Natural killer cell treated with Interleukin-12 subunit alpha and Interleukin-12 subunit beta and Interleukin-15 and Interleukin-18, amount 100 ng/mL, for 72 hours (primary cell): ENCODE measurements around the gene TRANK1. TPM values are rescaled to one million over a fixed set of nuclear protein-coding genes. Genes with fewer than 3 reads are reported as not detected.
A peak's percentile ranks its signal among the peaks of the same experiment; 100 is the strongest.
"Not testable (repeated sequence)": the region's sequence is repeated elsewhere in the genome, so short reads cannot be mapped to it uniquely, and the experiment has no call there.

Source experiments
- ATAC-seq, 2 donors: fragments of 150-1000 bp; cut with Tn5 transposase in 1 of 2; sonication (Bioruptor Pico), chemical (Tn5 transposase) in 1 of 2; 2 replicates each; pipeline ENCODE4 v1.10.0; 2021
- DNase-seq: peaks from one replicate; pipeline ENCODE4 v3.0.0; 2022; ENCODE audit warnings: low spot score
- H3K27ac Mint-ChIP-seq, 2 donors: 1 replicate in 1 of 2; 2 replicates in 1 of 2; pipeline ENCODE4 v1.8.0; 2022; ENCODE audit warnings: mixed read lengths in 2 of 2, mild to moderate bottlenecking in 1 of 2, moderate library complexity in 1 of 2
- H3K27me3 Mint-ChIP-seq, 2 donors: 1 replicate in 1 of 2; 2 replicates in 1 of 2; pipeline ENCODE4 v1.8.0; 2022; ENCODE audit warnings: mixed read lengths in 2 of 2
- H3K36me3 Mint-ChIP-seq: one replicate; pipeline ENCODE4 v1.8.0; 2022; ENCODE audit warnings: mixed read lengths
- H3K4me1 Mint-ChIP-seq, 2 donors: 1 replicate in 1 of 2; 2 replicates in 1 of 2; pipeline ENCODE4 v1.8.0; 2022; ENCODE audit warnings: low read depth in 2 of 2, mixed read lengths in 2 of 2, mild to moderate bottlenecking in 1 of 2
- H3K4me3 Mint-ChIP-seq: one replicate; pipeline ENCODE4 v1.8.0; 2022; ENCODE audit warnings: mixed read lengths
- H3K9me3 Mint-ChIP-seq: 2 replicates; pipeline ENCODE4 v1.8.0; 2022; ENCODE audit warnings: mixed read lengths
- total RNA-seq, 2 donors: library from RNA; stranded (reverse); gene quantifications; one replicate each; pipeline ENCODE4 v1.2.3, GENCODE V29; 2022

Gene TRANK1
- total RNA-seq, 2 donors from 2014 or later = 10.0 to 11.5 TPM

DNA sequence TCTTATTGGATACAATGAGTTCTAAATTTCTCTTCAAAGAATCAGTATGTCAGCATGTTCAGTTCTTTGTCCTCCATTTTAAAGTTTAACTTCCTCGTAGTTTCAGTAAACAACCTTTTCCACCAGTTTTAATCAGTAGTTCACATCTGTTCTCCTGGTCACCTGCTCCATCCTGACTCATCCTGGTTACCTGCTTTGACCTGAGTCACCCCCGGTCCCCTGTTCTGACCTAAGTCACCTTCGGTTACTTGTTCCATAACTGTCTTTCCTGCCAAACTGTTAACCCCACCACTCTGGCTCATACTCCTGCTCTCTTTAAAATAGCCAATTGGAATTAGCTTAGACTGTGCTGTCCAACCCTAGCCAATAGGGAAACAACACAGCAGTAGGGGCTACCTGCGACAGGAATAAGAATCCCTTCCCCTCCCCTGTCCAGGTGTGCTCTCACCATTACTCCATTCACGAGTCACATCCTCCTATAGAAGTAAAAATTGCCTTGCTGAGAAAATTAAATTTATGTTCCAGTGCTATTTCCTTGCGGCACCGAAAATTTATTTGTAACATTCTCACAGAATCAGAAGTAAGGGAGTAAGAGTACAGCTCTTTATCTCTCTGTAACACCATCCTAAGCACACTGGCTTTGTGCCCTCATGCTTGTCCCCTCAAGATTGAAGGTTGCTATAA, 23.8 kb downstream of the TRANK1 start:
- ATAC-seq (no peak), DNase-seq (no peak)
- Mint-ChIP-seq H3K4me3 (no peak overlapping the region), H3K9me3 (peaks cover 6% of the 10 kb centered on the region), H3K27me3 (no peaks in the 10 kb centered on the region), H3K27ac (no peak overlapping the region), H3K36me3 (peaks cover 17% of the 10 kb centered on the region), H3K4me1 (peaks cover 16 to 26% of the 10 kb centered on the region in 2 donors)

DNA sequence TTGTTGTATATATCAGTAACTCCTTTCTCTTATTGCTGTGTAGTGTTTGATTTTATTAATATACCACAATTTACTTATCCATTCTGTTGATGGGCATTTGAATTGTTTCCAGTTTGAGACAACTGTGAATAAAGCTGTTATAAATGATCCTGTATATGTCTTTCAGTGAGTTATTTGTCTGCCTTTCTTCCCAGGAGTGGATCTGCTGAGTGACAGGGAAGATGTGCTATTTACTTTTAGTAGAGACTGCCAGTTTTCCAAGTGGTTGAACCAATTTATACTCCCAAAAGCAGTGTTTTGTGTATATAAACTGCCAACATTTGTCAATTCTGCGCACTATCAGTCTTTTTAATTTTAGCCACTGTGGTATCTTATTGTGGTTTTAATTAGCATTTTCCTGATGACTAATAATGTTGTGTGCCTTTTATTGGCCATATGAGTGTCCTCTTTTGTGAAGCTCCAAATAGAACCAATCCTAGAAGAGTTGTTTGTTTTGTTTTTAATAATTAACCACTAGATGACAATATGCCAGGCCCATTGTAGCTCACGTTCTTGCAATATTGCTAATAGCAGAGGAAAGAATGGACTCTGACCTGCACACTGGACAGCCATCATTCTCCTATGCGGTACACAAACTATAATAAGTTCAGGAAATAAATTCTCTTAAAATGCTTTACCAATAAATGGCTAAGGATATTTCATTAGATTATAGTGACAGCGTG, 25.3 kb downstream of the TRANK1 start:
- Mint-ChIP-seq H3K4me1 (peaks cover 16 to 26% of the 10 kb centered on the region in 2 donors), H3K9me3 (peaks cover 6% of the 10 kb centered on the region), H3K27me3 (no peaks in the 10 kb centered on the region), H3K36me3 (peaks cover 17% of the 10 kb centered on the region), H3K4me3 (no peak overlapping the region), H3K27ac (peak overlapping the region in 1 of 2 donors; percentile 5)
- DNase-seq (no peak), ATAC-seq (no peak)

DNA sequence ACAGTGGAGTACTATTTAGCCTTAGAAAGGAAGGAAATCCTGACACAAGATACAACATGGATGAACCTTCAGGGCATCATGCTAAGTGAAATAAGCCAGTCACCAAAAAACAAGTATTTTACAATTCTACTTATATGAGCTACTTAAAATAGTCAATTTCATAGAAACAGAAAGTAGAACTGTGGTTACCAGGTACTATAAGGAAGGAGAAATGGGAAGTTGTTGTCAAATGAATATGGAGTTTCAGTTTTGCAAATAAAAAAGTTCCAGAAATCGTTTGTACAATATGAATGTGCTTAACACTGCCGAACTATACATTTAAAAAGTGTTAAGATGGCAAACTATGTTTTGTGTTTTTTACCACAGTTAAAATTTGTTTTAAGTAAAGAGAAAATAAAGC, 26.8 kb downstream of the TRANK1 start:
- H3K27me3 Mint-ChIP-seq = no peaks in the 10 kb centered on the region
- H3K9me3 Mint-ChIP-seq = peaks cover 6% of the 10 kb centered on the region
- peaks cover 17% of the 10 kb centered on the region for H3K36me3 Mint-ChIP-seq
- DNase-seq (no peak), ATAC-seq (peak; percentile 24 to 67)
- peaks cover 25 to 31% of the 10 kb centered on the region in 2 donors for H3K4me1 Mint-ChIP-seq
- peak overlapping the region; percentile 67 for H3K4me3 Mint-ChIP-seq
- H3K27ac Mint-ChIP-seq = peak overlapping the region; percentile 61 to 87

DNA sequence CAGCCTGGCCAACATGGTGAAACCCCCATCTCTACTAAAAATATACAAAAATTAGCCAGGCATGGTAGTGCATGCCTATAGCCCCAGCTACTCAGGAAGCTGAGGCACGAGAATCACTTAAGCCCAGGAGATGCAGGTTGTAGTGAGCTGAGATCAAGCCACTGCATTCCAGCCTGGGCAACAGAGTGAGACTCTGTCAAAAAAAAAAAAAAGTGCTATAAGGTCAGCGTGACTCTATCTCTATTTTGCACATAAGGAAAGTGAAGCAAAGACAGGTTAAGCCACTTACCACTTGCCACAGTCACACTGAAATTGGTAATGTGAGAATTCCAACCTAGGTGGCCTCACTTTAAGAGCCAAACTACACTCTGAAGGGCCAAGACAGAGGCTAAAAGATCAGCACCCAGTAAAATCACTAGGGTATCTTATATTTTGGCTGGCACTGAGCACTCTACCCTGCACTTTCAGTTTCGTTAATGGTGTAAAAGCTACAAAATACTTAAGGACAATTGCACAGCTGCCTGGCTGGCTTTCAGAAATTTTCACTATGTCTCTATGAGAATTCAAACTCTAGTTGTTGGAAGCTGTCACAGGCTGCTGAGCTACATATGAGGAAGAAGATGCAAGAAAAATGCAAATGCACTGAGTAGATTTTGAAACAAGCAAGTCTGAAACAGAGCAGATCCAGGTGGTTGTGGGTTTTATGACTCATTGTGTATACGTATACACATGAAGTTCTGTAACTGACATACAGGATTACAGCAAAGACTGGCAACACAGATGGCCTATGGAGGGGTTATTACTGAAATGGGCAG, 32.7 kb downstream of the TRANK1 start:
- no peaks in the 10 kb centered on the region for H3K9me3 Mint-ChIP-seq
- H3K4me3 Mint-ChIP-seq = peak overlapping the region; percentile 35
- DNase-seq (peak; percentile 65), ATAC-seq (peak; percentile 88 to 89)
- no peaks in the 10 kb centered on the region for H3K36me3 Mint-ChIP-seq
- H3K4me1 Mint-ChIP-seq = peaks cover 33 to 41% of the 10 kb centered on the region in 2 donors
- H3K27ac Mint-ChIP-seq = peak overlapping the region; percentile 67 to 84
- H3K27me3 Mint-ChIP-seq = no peaks in the 10 kb centered on the region

DNA sequence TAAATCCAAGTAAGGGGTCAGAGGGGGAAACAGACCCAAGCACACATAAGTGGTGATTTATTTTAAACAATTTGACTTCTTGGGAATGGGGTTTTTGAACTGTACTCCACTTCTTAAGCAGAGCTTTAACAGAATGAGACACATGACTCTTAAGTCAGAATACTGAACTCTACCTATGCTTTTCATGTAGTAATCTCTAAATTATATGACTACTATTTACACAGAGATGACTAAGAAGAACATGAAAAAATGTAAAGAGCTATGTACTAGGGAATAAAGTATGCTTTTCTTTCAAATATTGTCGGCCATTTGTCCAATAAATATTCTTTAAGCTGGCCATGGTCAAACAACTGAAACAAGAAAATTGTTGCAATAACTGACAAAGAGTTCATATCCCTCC, 35.2 kb downstream of the TRANK1 start:
- H3K27ac Mint-ChIP-seq = peak overlapping the region; percentile 83 to 91
- no peaks in the 10 kb centered on the region for H3K27me3 Mint-ChIP-seq
- peak overlapping the region; percentile 88 for H3K4me3 Mint-ChIP-seq
- no peaks in the 10 kb centered on the region for H3K9me3 Mint-ChIP-seq
- H3K4me1 Mint-ChIP-seq = peaks cover 47 to 55% of the 10 kb centered on the region in 2 donors
- no peaks in the 10 kb centered on the region for H3K36me3 Mint-ChIP-seq
- no peak for ATAC-seq
- DNase-seq = no peak

DNA sequence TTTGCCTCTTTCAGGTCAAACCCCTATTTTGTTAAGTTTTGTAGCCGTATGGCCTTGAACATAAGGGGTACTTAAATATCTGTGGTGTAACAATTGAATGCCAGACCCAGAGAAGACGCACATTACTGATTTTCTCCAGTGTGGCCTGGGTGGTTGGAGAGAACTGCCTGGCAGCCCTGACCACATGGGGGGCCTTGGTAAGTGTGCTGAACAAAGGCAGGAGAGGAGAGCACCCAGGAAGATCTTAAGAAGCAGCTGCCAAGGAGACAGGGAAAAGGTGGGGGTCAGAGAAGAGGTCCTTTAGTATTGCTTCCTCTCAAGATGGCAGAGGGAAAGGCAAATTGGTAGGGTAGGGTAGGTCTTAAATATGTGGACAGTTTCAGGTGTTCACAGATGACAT, 35.7 kb downstream of the TRANK1 start:
- DNase-seq (no peak), ATAC-seq (no peak)
- Mint-ChIP-seq H3K36me3 (no peaks in the 10 kb centered on the region), H3K27me3 (no peaks in the 10 kb centered on the region), H3K4me3 (peak overlapping the region; percentile 88), H3K9me3 (no peaks in the 10 kb centered on the region), H3K4me1 (peaks cover 47 to 55% of the 10 kb centered on the region in 2 donors), H3K27ac (peak overlapping the region; percentile 83 to 91)

DNA sequence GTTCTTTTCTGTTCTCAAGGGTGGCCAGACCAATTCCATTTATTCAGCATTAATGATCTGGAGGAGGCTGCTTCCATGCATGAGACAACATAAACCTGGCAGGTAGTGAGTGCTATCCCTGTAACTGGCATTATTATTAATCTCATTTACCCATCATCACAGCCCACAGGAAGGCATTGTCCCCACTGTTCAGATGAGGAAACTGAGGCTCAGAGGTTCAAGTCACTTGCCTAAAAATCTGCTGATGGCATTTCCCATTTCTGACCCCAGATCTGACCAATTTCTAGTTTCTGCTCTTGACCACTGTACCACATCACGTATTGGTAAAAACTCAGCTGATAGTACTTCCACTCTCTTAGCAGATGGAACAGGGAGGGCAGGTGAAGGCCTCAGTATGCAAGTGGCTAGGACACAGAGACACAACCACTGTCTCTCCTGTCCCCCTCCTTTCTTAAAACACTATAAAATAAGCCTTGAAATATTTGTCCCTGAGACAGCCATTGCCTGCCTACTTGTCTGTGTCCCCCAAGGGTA, 36.1 kb downstream of the TRANK1 start:
- ATAC-seq = no peak
- Mint-ChIP-seq H3K4me3 (peak overlapping the region; percentile 88), H3K36me3 (no peaks in the 10 kb centered on the region), H3K27me3 (no peaks in the 10 kb centered on the region), H3K27ac (peak overlapping the region; percentile 83 to 91), H3K4me1 (peaks cover 45 to 52% of the 10 kb centered on the region in 2 donors), H3K9me3 (no peaks in the 10 kb centered on the region)
- no peak for DNase-seq

DNA sequence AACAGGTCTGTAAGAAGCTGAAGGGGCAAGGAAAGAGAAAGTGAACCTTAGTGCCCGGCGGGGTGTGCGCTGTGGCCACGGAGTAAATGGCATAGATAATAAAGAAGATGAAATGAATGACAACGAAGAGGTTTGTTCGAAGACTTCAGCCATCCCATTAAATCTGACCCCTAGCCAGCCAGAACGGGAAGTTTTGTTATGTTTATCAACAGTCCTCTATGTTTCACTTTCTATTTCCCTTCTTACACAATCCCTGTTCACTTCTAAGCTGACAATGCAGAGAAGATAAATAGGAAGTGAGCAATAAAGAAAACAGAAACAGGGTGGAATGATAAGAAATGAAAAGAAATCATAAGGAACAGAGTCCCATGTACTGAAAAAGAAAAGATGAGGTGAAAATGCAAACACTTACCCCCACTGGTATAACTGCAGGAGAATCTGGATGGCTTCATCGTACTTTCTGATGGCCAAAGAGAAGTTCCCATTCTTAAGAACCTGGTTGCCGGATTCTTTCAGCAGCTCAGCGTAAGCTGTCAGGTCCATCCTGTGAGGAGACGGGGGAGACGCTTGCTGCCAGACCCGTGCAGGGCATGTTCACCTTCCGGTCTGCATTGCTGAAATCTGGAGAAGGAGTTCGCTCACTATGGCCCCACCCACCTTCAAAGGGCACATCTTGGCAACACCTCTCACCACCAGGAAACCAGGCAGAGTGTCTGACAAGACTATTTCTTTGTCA, 36.8 kb downstream of the TRANK1 start:
- H3K4me1 Mint-ChIP-seq = peaks cover 45 to 52% of the 10 kb centered on the region in 2 donors
- H3K4me3 Mint-ChIP-seq = peak overlapping the region; percentile 88
- H3K36me3 Mint-ChIP-seq = no peaks in the 10 kb centered on the region
- peak; percentile 85 for DNase-seq
- peak overlapping the region; percentile 83 to 91 for H3K27ac Mint-ChIP-seq
- no peaks in the 10 kb centered on the region for H3K9me3 Mint-ChIP-seq
- no peaks in the 10 kb centered on the region for H3K27me3 Mint-ChIP-seq
- peak; percentile 71 for ATAC-seq

DNA sequence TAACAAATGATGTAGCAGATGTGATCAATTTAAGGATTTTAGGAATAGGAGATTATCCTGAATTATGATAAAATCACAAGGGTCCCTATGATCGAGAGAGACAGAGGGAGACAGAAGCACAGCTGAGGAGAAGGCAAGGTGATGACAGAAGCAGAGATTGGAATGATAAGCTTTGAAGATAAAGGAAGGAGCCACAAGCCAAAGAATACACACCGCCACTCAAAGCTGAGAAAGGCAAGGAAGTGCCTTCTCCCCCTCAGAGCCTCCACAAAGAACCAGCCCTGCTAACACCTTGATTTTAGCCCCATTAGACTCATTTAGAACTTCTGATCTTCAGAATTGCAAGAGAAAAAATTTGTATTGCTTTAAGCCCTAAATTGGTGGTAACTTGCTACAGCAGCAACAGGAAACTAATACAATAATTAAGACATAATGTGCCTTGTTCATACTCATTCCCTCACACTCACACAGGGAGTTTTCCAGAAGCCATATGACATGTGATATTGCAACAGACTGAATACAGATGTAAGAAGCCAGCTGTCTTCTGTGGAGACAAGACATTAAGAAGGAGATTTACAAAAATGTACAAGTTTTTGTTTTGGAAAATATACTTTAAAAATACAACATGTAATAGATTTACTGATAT, 38.2 kb downstream of the TRANK1 start:
- ATAC-seq (no peak), DNase-seq (no peak)
- H3K4me3 Mint-ChIP-seq = peak overlapping the region; percentile 72
- H3K27me3 Mint-ChIP-seq = no peaks in the 10 kb centered on the region
- H3K36me3 Mint-ChIP-seq = no peaks in the 10 kb centered on the region
- no peaks in the 10 kb centered on the region for H3K9me3 Mint-ChIP-seq
- H3K4me1 Mint-ChIP-seq = peaks cover 46 to 55% of the 10 kb centered on the region in 2 donors
- peak overlapping the region; percentile 74 to 91 for H3K27ac Mint-ChIP-seq

DNA sequence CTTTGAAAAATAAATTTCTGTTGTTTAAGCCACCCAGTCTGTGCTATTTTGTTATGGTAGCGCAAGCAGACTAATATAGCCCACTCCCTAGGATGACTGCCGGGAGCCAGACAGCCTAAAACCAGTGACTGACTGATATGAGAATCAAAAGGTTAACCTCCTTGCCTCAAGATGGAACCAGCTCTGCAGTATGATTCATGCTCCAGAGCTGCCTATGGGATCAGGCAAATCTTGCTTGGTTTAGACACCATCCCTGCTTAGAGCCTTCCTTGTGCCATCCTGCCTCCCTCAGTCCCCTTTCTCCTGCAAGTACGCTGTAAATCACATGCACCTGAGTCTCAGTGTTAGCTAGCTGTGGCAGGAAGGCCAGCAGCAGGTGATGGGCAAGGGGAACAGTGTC, 39.3 kb downstream of the TRANK1 start:
- Mint-ChIP-seq H3K36me3 (no peaks in the 10 kb centered on the region), H3K4me1 (peaks cover 52 to 65% of the 10 kb centered on the region in 2 donors), H3K27ac (peak overlapping the region; percentile 74 to 91), H3K9me3 (no peaks in the 10 kb centered on the region), H3K27me3 (no peaks in the 10 kb centered on the region), H3K4me3 (peak overlapping the region; percentile 72)
- ATAC-seq (no peak), DNase-seq (no peak)

DNA sequence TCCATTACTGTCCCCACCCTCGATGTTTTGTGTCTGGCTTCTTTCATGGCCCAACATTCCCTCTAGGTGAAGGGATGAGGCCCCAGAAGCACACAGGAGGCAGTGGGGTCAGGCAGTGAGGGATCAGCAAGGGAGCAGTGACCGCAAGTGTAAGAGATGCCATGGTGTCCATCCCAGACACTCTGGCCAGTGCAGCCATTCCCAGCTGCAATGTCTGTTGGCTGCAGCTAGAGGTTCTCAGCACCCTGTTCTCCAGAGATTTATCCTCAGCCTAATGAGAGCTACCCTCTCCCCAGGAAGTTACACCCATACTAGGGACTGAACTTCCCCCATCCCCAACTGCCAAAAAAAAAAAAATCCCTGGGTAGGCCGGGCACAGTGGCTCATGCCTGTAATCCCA, 40.2 kb downstream of the TRANK1 start:
- ATAC-seq = no peak

DNA sequence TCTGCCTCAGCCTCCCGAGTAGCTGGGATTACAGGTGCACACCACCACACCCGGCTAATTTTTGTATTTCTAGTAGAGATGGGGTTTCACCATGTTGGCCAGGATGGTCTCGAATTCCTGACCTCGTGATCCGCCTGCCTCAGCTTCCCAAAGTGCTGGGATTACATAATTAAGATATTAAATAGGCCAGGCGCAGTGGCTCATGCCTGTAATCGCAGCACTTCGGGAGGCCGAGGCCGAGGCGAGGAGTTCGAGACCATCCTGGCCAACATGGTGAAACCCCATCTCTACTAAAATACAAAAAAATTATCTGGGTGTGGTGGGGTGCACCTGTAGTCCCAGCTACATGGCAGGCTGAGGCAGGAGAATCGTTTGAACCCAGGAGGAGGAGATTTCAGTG, 40.8 kb downstream of the TRANK1 start:
- not testable (repeated sequence) for H3K27me3 Mint-ChIP-seq, H3K36me3 Mint-ChIP-seq, H3K9me3 Mint-ChIP-seq, ATAC-seq, DNase-seq, H3K27ac Mint-ChIP-seq, H3K4me3 Mint-ChIP-seq
- peaks cover 48 to 64% of the 10 kb centered on the region in 2 donors for H3K4me1 Mint-ChIP-seq

More for the DNA sequence above, 40.2 kb downstream of the TRANK1 start:
- Mint-ChIP-seq H3K9me3 (no peaks in the 10 kb centered on the region), H3K4me3 (no peak overlapping the region), H3K36me3 (no peaks in the 10 kb centered on the region), H3K27me3 (no peaks in the 10 kb centered on the region), H3K4me1 (peaks cover 52 to 70% of the 10 kb centered on the region in 2 donors), H3K27ac (peak overlapping the region in 1 of 2 donors; percentile 91)
- no peak for DNase-seq
